M059J (cell line): ENCODE measurements around the gene ALOX5AP. TPM values are rescaled to one million over a fixed set of nuclear protein-coding genes. Genes with fewer than 3 reads are reported as not detected.

Experiments used
- DNase-seq: peaks from one replicate; pipeline ENCODE4 v3.0.0-alpha.2; 2012; ENCODE audit warnings: low read depth
- total RNA-seq: library from RNA; depleted of rRNA; stranded (reverse); fragments of >200 nt; shearing (Covaris generic); gene quantifications from 2 replicates; pipeline ENCODE4 v1.2.3, GENCODE V29; 2014; rRNA removed

Gene ALOX5AP
- 0.52 and 1.2 TPM in 2 replicates for total RNA-seq

- no peak for DNase-seq
These were observed at the start of gene ALOX5AP for GRCh38 chr13:30735025-30735871. Gene ALOX5AP (plus strand): TSS chr13:30735543. CDS start chr13:30735606, 63 bp downstream.

- DNase-seq: peak; percentile 43
These were observed 49.4 kb upstream of the ALOX5AP start for GRCh38 chr13:30685987-30686386.

- no peak for DNase-seq
These were observed 47.7 kb upstream of the ALOX5AP start for GRCh38 chr13:30687601-30688000.

- DNase-seq: no peak
These were observed 45.6 kb upstream of the ALOX5AP start for GRCh38 chr13:30689752-30690151.

- DNase-seq: peak; percentile 84
These were observed 44.8 kb upstream of the ALOX5AP start for GRCh38 chr13:30690282-30691188.

GRCh38 chr13:30692113-30692512, 43.2 kb upstream of the ALOX5AP start:
- DNase-seq: no peak

- DNase-seq: peak; percentile 62
These were observed 38.8 kb upstream of the ALOX5AP start for GRCh38 chr13:30696278-30697176.

GRCh38 chr13:30697177-30697953, 38.0 kb upstream of the ALOX5AP start:
- peak; percentile 46 for DNase-seq

GRCh38 chr13:30697996-30698401, 37.3 kb upstream of the ALOX5AP start:
- DNase-seq: peak; percentile 86

GRCh38 chr13:30698488-30699005, 36.8 kb upstream of the ALOX5AP start:
- no peak for DNase-seq

GRCh38 chr13:30700364-30700763, 35.0 kb upstream of the ALOX5AP start:
- no peak for DNase-seq

- DNase-seq: no peak
These were observed 33.3 kb upstream of the ALOX5AP start for GRCh38 chr13:30702006-30702405.

GRCh38 chr13:30704596-30704995, 30.7 kb upstream of the ALOX5AP start:
- no peak for DNase-seq

- peak; percentile 28 for DNase-seq
These were observed 29.7 kb upstream of the ALOX5AP start for GRCh38 chr13:30705680-30706079.

- peak; percentile 15 for DNase-seq
These were observed 26.8 kb upstream of the ALOX5AP start for GRCh38 chr13:30708541-30708940.

GRCh38 chr13:30710442-30710841, 24.9 kb upstream of the ALOX5AP start:
- no peak for DNase-seq

GRCh38 chr13:30711375-30711774, 24.0 kb upstream of the ALOX5AP start:
- DNase-seq: peak; percentile 56

GRCh38 chr13:30711837-30712236, 23.5 kb upstream of the ALOX5AP start:
- DNase-seq: no peak

- peak; percentile 33 for DNase-seq
These were observed 22.5 kb upstream of the ALOX5AP start for GRCh38 chr13:30712536-30713532.
